GM19324 (cell line): ENCODE measurements around the gene PPHLN1.
A peak's percentile ranks its signal among the peaks of the same experiment; 100 is the strongest.
"Not testable (repeated sequence)": the region's sequence is repeated elsewhere in the genome, so short reads cannot be mapped to it uniquely, and the experiment has no call there.

Experiments
- ATAC-seq: cut with Tn5 transposase; IDR thresholded peaks from one replicate; pipeline ENCODE4 v1.9.1; 2021; ENCODE audit warnings: mild to moderate bottlenecking, moderate library complexity; ENCODE audit not compliant: unreplicated experiment, low FRiP score

Gene PPHLN1

GRCh38 chr12:42362647-42363260 is 36.8 kb downstream of the PPHLN1 start:
- no peak for ATAC-seq

DNA sequence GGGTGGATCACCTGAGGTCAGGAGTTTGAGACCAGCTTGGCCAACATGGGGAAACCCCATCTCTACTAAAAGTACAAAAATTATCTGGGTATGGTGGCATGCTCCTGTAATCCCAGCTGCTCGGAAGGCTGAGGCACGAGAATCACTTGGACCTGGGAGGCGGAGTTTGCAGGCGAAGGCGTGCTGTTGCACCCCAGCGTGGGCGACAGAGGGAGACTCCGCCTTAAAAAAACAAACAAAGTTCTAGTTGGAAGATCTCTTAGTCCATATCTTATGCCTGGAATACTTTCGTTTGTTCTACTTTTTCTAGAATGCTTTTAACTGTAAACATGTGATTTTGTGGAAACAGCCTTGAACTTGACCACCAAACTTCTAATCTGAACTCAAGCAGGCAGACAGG is 38.7 kb downstream of the PPHLN1 start:
- ATAC-seq: no peak

GRCh38 chr12:42365486-42365885 is 39.5 kb downstream of the PPHLN1 start:
- no peak for ATAC-seq

DNA sequence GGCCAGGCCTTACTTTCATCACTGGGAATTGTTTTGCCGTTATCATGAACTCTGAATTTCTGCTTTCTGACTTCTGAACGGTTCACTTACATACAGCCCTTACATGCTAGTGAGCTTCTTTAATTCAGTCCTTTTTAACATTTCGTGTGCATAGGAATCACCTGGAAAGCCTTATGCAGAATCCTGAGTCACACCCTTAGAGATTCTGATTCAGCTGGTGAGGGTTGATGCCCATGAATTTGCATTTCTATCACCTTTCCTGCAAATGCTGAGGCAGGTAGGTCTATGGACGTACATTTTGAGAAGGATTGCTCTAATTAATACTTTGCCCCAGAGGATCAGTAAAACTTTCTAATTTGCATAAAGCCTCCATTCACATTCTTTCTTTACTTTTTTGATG is 44.0 kb downstream of the PPHLN1 start:
- ATAC-seq: no peak

- peak; percentile 70 for ATAC-seq
Measured at GRCh38 chr12:42372154-42372791, 46.3 kb downstream of the PPHLN1 start.

DNA sequence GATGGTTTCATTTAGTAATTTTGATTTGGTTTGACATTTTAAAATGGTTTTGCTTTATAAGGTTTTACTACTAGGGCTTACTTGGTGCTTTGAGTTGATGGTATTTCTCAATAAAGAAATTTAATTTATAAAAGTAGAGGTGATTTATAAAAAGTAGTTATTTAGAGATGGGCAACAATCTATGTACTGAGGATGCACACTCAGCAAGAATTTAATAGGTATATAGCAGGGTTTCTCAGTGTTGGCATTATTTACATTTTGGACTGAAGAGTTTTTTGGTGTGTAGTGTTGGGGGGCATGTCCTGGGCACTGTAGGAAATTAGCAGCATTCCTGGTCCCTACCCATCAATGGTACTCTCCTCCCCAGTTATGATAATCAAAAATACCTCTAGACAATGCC is 47.7 kb downstream of the PPHLN1 start:
- peak; percentile 10 for ATAC-seq

- ATAC-seq: no peak
Measured at GRCh38 chr12:42380733-42381132, 54.8 kb downstream of the PPHLN1 start.

- ATAC-seq: no peak
Measured at GRCh38 chr12:42382013-42382696, 56.2 kb downstream of the PPHLN1 start.

- no peak for ATAC-seq
Measured at GRCh38 chr12:42385326-42385841, 59.4 kb downstream of the PPHLN1 start.

GRCh38 chr12:42386308-42386707 is 60.3 kb downstream of the PPHLN1 start:
- no peak for ATAC-seq

DNA sequence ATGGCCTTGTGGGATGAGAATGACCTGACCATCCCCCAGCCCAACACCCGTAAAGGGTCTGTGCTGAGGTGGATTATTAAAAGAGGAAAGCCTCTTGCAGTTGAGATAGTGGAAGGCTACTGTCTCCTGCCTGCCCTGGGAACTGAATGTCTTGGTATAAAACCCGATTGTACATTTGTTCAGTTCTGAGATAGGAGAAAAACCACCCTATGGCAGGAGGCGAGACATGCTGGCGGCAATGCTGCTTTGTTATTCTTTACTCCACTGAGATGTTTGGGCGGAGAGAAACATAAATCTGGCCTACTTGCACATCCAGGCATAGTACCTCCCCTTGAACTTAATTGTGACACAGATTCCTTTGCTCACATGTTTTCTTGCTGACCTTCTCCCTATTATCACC is 62.1 kb downstream of the PPHLN1 start:
- ATAC-seq: not testable (repeated sequence)

GRCh38 chr12:42394429-42394828 is 68.5 kb downstream of the PPHLN1 start:
- ATAC-seq: no peak

DNA sequence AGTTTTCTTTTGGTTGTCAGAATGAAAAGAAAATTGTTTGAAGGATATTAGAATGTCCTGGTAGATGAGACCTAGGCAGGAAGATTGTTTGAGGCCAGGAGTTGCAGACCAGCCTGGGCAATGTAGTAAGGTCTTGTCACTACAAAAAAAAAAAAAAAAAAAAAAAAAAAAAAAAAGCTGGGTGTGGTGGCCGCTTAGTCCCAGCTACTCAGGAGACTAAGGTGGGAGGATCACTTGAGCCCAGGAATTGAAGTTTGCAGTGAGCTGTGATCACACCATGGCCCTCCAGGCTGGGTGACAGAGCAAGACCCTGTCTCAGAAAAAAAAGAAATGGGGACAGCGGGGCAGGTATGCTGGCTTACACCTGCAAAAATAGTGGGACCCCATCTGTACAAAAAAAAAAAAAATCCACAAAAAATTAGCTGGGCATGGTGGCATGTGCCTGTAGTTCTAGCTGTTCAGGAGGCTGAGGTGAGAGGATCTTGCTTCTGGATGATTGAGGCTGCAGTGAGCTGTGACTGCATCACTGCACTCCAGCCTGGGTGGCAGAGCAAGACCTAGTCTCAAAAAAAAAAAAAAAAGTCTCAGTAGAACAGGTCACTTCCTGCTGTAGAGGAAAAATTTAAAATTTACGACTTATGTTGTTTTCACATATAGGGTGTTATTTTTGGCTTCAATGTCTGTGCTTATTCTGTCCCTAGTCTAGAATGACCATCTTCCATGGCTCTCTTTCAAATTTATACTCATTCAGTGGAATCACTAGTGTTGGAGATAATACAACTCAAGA is 70.7 kb downstream of the PPHLN1 start:
- no peak for ATAC-seq

- ATAC-seq: no peak
Measured at GRCh38 chr12:42402821-42403411, 76.9 kb downstream of the PPHLN1 start.

GRCh38 chr12:42407306-42407705 is 81.3 kb downstream of the PPHLN1 start:
- no peak for ATAC-seq

DNA sequence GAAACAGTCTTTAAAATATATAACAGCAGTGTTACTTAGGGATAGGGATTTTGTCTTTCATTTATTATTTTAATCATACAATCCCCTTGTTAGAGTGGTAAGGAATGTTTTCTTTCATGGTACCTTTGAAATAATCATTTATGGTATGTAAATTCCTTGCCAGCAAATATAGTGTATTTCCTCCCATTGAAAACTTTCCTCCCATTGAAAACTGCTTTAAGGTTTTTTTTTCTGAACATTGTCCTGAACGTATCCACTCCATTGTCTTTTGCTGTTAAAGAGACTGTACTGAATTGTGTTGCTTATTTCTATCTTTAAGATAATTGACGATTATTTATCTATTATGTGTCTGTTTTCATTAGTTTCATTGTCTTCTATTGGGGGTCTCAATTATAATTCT is 83.5 kb downstream of the PPHLN1 start:
- no peak for ATAC-seq

GRCh38 chr12:42410340-42410739 is 84.4 kb downstream of the PPHLN1 start:
- ATAC-seq: no peak

GRCh38 chr12:42420395-42420794 is 94.4 kb downstream of the PPHLN1 start:
- ATAC-seq: no peak

- peak; percentile 53 for ATAC-seq
Measured at GRCh38 chr12:42421844-42422779, 96.1 kb downstream of the PPHLN1 start.
